Measurements from ENCODE around the gene MRPL23.

Gene MRPL23

GRCh38 chr11:1925373-1926155, 21.6 kb upstream of the MRPL23 start:
- no peak overlapping the region for H3K9ac ChIP-seq
- peaks cover 0 to 47% (median 37%) of the 10 kb centered on the region in 10 experiments; a peak in 18 of 20 replicates for H3K4me1 ChIP-seq
- no peaks in the 10 kb centered on the region for H3K9me3 ChIP-seq (replicated peaks in 1 of 11)
- no peaks in the 10 kb centered on the region for H3K36me3 ChIP-seq
- no peaks in the 10 kb centered on the region; a peak in 1 of 22 replicates for H4K20me1 ChIP-seq
- no peak for TF ChIP-seq Cebpa-rat (IDR thresholded peaks at IDR 0.05)
- H3K4me3 ChIP-seq = no peak overlapping the region
- no peaks in the 10 kb centered on the region for H3K27me3 ChIP-seq
- no peak overlapping the region for H3K4me2 ChIP-seq
- H3K27ac ChIP-seq = no peak overlapping the region

- H3K4me1 ChIP-seq = peaks cover 0 to 42% (median 33%) of the 10 kb centered on the region in 10 experiments; a peak in 18 of 20 replicates
- 0 out of 22 replicates have a peak overlapping the region, but pooled peaks of 1 of the 11 experiments have one; percentile 5 for H3K9ac ChIP-seq
- no peak overlapping the region for H3K27ac ChIP-seq
- no peaks in the 10 kb centered on the region for H3K9me3 ChIP-seq (replicated peaks in 1 of 11)
- no peak overlapping the region; a peak in 2 of 22 replicates for H3K4me2 ChIP-seq
- no peaks in the 10 kb centered on the region; a peak in 1 of 22 replicates for H4K20me1 ChIP-seq
- H3K27me3 ChIP-seq = peaks cover 0 to 3% (median 0%) of the 10 kb centered on the region in 11 experiments; a peak in 1 of 22 replicates
- TF ChIP-seq Cebpa-rat (IDR thresholded peaks at IDR 0.05) = no peak
- H3K4me3 ChIP-seq = no peak overlapping the region
- H3K36me3 ChIP-seq = no peaks in the 10 kb centered on the region
Observed at GRCh38 chr11:1926156-1927025, 20.7 kb upstream of the MRPL23 start.

GRCh38 chr11:1927026-1927847, 19.9 kb upstream of the MRPL23 start:
- H3K4me3 ChIP-seq = no peak overlapping the region
- peaks cover 0 to 4% (median 0%) of the 10 kb centered on the region in 11 experiments; a peak in 1 of 22 replicates for H3K27me3 ChIP-seq
- no peak overlapping the region for H3K27ac ChIP-seq
- H3K36me3 ChIP-seq = no peaks in the 10 kb centered on the region
- H4K20me1 ChIP-seq = no peaks in the 10 kb centered on the region; a peak in 1 of 22 replicates
- 0 out of 22 replicates have a peak overlapping the region, but pooled peaks of 1 of the 11 experiments have one; percentile 5 for H3K9ac ChIP-seq
- no peaks in the 10 kb centered on the region for H3K9me3 ChIP-seq (replicated peaks in 1 of 11)
- no peak for TF ChIP-seq Cebpa-rat (IDR thresholded peaks at IDR 0.05)
- H3K4me2 ChIP-seq = no peak overlapping the region; a peak in 2 of 22 replicates
- H3K4me1 ChIP-seq = peaks cover 0 to 42% (median 33%) of the 10 kb centered on the region in 10 experiments; a peak in 18 of 20 replicates

- Histone ChIP-seq H3K4me1 (peaks cover 0 to 37% (median 27%) of the 10 kb centered on the region in 10 experiments; a peak in 18 of 20 replicates), H3K27me3 (peaks cover 0 to 4% (median 0%) of the 10 kb centered on the region in 11 experiments; a peak in 1 of 22 replicates), H3K4me3 (no peak overlapping the region), H4K20me1 (no peaks in the 10 kb centered on the region; a peak in 1 of 22 replicates), H3K9ac (no peak overlapping the region), H3K4me2 (no peak overlapping the region), H3K9me3 (replicated peaks in 1 of 11) (no peaks in the 10 kb centered on the region), H3K27ac (no peak overlapping the region), H3K36me3 (no peaks in the 10 kb centered on the region)
- TF ChIP-seq Cebpa-rat (IDR thresholded peaks at IDR 0.05) = no peak
Observed at GRCh38 chr11:1927848-1928469, 19.2 kb upstream of the MRPL23 start.

- Histone ChIP-seq H3K27me3 (peaks cover 0 to 4% (median 0%) of the 10 kb centered on the region in 11 experiments; a peak in 1 of 22 replicates), H3K4me3 (no peak overlapping the region), H3K4me2 (no peak overlapping the region), H3K36me3 (no peaks in the 10 kb centered on the region), H3K27ac (no peak overlapping the region), H4K20me1 (no peaks in the 10 kb centered on the region; a peak in 1 of 22 replicates), H3K9ac (no peak overlapping the region), H3K9me3 (replicated peaks in 1 of 11) (no peaks in the 10 kb centered on the region), H3K4me1 (peaks cover 0 to 33% (median 24%) of the 10 kb centered on the region in 10 experiments; a peak in 18 of 20 replicates)
- TF ChIP-seq Cebpa-rat (IDR thresholded peaks at IDR 0.05) = no peak
Observed at GRCh38 chr11:1928470-1928890, 18.7 kb upstream of the MRPL23 start.

GRCh38 chr11:1928891-1929541, 18.1 kb upstream of the MRPL23 start:
- Histone ChIP-seq H3K4me1 (peaks cover 0 to 33% (median 24%) of the 10 kb centered on the region in 10 experiments; a peak in 18 of 20 replicates), H3K9ac (no peak overlapping the region), H3K36me3 (no peaks in the 10 kb centered on the region), H4K20me1 (no peaks in the 10 kb centered on the region; a peak in 1 of 22 replicates), H3K9me3 (replicated peaks in 1 of 11) (no peaks in the 10 kb centered on the region), H3K4me2 (no peak overlapping the region), H3K4me3 (no peak overlapping the region), H3K27me3 (peaks cover 0 to 4% (median 0%) of the 10 kb centered on the region in 11 experiments; a peak in 1 of 22 replicates), H3K27ac (no peak overlapping the region)
- TF ChIP-seq Cebpa-rat (IDR thresholded peaks at IDR 0.05) = no peak

GRCh38 chr11:1929621-1930461, 17.3 kb upstream of the MRPL23 start:
- Histone ChIP-seq H3K9ac (no peak overlapping the region), H3K9me3 (replicated peaks in 1 of 11) (no peaks in the 10 kb centered on the region), H3K27me3 (peaks cover 0 to 4% (median 0%) of the 10 kb centered on the region in 11 experiments; a peak in 1 of 22 replicates), H3K36me3 (no peaks in the 10 kb centered on the region), H4K20me1 (no peaks in the 10 kb centered on the region; a peak in 1 of 22 replicates), H3K4me1 (peaks cover 0 to 39% (median 29%) of the 10 kb centered on the region in 10 experiments; a peak in 18 of 20 replicates), H3K4me2 (peak overlapping the region in 7 of 11 experiments; percentile 15 to 60 (median 48); a peak in 11 of 22 replicates), H3K27ac (no peak overlapping the region), H3K4me3 (no peak overlapping the region)
- no peak for TF ChIP-seq Cebpa-rat (IDR thresholded peaks at IDR 0.05)

All from BLaER1 treated with 17β-estradiol and CSF1 and Interleukin-3, amounts not matched to agents 10 nM and 100 nM (cell line).